ENCODE data around the gene AKTIP. TPM values are rescaled to one million over a fixed set of nuclear protein-coding genes. Genes with fewer than 3 reads are reported as not detected.

The AKTIP gene
- total RNA-seq, 2 experiments from 2014 or later, result 51.2 to 53.3 TPM

DNA sequence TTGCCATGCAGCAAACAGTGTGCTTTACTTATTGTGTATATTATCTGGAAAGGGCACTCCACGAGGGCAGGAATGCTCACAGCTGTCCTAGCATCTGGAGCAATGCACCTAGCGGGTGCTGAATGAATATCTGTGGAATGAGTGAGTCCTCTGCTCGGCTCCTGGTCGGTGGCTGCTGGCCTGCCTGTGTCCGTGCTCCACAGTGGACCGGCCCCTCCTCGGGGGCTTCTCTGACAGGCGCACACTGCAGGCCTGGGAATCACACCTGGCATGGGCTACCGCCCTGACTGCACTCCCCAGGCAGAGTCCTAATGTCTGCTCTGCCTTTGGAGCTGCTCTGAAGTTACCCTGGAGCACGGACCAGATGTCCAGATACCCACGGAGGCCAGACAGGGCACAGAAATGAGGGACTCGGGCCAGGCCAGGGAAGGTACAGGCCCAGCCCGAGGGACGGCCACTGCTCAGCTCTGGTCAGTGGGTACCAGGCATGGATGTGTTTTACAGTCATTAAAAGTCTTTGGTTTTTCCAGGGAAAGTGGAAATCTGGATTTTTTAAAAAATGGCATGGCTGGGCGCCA, 21.1 kb upstream of the AKTIP start:
- Mint-ChIP-seq H3K4me3 (no peak overlapping the region), H3K27ac (no peak overlapping the region), H3K27me3 (no peaks in the 10 kb centered on the region), H3K36me3 (ENCODE audit: low read depth) (no peaks in the 10 kb centered on the region), H3K9me3 (no peaks in the 10 kb centered on the region), H3K4me1 (ENCODE audit: low read depth) (peaks cover 17% of the 10 kb centered on the region)
- CTCF ChIA-PET, result no interaction called here
- no peak for ATAC-seq (ENCODE audit: poor library complexity)
- Histone ChIP-seq H3K36me3 (ENCODE audit: insufficient read depth, low read length) (no peaks in the 10 kb centered on the region), H3K4me1 (ENCODE audit: insufficient read depth, low read length) (peaks cover 13% of the 10 kb centered on the region), H3K4me3 (ENCODE audit: low read length) (no peak overlapping the region), H3K27me3 (ENCODE audit: control insufficient read depth in 1 of 2, insufficient read depth in 2 of 2, low read length in 2 of 2) (no peaks in the 10 kb centered on the region), H3K9me3 (ENCODE audit: control insufficient read depth in 1 of 2, insufficient read depth in 1 of 2, low read length in 2 of 2) (no peaks in the 10 kb centered on the region), H3K27ac (ENCODE audit: low read depth in 1 of 2, low read length in 2 of 2) (no peak overlapping the region)
- DNase-seq, result no peak
- intact Hi-C loops (cut with DNase I, micrococcal nuclease), result no loop called here
- TF ChIP-seq, protein P1, sequence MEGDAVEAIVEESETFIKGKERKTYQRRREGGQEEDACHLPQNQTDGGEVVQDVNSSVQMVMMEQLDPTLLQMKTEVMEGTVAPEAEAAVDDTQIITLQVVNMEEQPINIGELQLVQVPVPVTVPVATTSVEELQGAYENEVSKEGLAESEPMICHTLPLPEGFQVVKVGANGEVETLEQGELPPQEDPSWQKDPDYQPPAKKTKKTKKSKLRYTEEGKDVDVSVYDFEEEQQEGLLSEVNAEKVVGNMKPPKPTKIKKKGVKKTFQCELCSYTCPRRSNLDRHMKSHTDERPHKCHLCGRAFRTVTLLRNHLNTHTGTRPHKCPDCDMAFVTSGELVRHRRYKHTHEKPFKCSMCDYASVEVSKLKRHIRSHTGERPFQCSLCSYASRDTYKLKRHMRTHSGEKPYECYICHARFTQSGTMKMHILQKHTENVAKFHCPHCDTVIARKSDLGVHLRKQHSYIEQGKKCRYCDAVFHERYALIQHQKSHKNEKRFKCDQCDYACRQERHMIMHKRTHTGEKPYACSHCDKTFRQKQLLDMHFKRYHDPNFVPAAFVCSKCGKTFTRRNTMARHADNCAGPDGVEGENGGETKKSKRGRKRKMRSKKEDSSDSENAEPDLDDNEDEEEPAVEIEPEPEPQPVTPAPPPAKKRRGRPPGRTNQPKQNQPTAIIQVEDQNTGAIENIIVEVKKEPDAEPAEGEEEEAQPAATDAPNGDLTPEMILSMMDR (IDR thresholded peaks at IDR 0.05), result no peak
- POLR2A ChIA-PET, result no interaction called here

- ChIA-PET CTCF (no interaction called here), POLR2A (no interaction called here)
- no peaks in the 10 kb centered on the region for H3K36me3 ChIP-seq (ENCODE audit: insufficient read depth, low read length)
- peaks cover 21% of the 10 kb centered on the region for H3K4me1 ChIP-seq (ENCODE audit: insufficient read depth, low read length)
- no peaks in the 10 kb centered on the region for H3K27me3 ChIP-seq (ENCODE audit: control insufficient read depth in 1 of 2, insufficient read depth in 2 of 2, low read length in 2 of 2)
- DNase-seq (no peak), ATAC-seq (ENCODE audit: poor library complexity) (no peak)
- no peak overlapping the region for H3K27ac ChIP-seq (ENCODE audit: low read depth in 1 of 2, low read length in 2 of 2)
- Mint-ChIP-seq H3K9me3 (no peaks in the 10 kb centered on the region), H3K27ac (no peak overlapping the region), H3K4me1 (ENCODE audit: low read depth) (peaks cover 22% of the 10 kb centered on the region), H3K27me3 (no peaks in the 10 kb centered on the region), H3K36me3 (ENCODE audit: low read depth) (no peaks in the 10 kb centered on the region), H3K4me3 (no peak overlapping the region)
- no peak overlapping the region for H3K4me3 ChIP-seq (ENCODE audit: low read length)
- TF ChIP-seq, protein P1 (IDR thresholded peaks at IDR 0.05), result no peak
- no peaks in the 10 kb centered on the region for H3K9me3 ChIP-seq (ENCODE audit: control insufficient read depth in 1 of 2, insufficient read depth in 1 of 2, low read length in 2 of 2)
- intact Hi-C loops (cut with DNase I, micrococcal nuclease), result no loop called here
Observed at GRCh38 chr16:53523126-53523804, 20.3 kb upstream of the AKTIP start.

DNA sequence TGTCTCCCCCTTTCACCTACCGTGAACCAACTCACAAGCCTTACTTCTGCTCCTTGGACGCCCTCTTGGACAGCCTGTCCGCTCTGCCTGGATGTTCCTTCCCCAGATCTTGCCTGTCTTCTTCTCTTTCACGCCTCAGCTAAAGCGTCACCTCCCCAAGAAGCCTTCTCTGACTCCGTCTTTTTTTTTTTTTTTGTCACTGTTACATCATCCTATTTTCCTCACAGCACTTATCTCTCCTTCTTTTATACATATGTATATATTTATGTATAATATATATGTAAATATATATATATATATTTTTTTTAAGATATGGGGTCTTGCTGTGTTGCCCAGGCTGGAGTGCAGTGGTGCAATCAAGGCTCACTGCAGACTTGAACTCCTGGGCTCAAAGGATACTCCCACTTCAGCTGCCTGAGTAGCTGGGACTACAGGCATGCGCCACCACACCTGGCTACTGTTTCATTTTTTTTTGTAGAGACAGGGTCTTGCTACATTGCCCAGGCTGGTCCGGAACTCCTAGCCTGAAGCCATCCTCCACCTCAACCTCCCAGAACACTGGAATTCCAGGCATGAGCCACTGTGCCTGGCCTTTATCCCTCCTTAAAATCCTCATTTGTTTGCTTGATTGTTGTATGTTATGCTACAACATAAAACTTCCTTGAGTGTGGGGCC, 16.5 kb upstream of the AKTIP start:
- CTCF ChIA-PET, result interaction anchor here (1.5 kb wide), 2 partner anchors 10 to 33 kb away, joined by 3 to 4 read pairs; no protein-coding TSS in a partner anchor
- H3K9me3 ChIP-seq (ENCODE audit: control insufficient read depth in 1 of 2, insufficient read depth in 1 of 2, low read length in 2 of 2), result no peaks in the 10 kb centered on the region
- peaks cover 55% of the 10 kb centered on the region for H3K4me1 ChIP-seq (ENCODE audit: insufficient read depth, low read length)
- Mint-ChIP-seq H3K27ac (peak overlapping the region; percentile 75), H3K36me3 (ENCODE audit: low read depth) (no peaks in the 10 kb centered on the region), H3K9me3 (no peaks in the 10 kb centered on the region), H3K4me1 (ENCODE audit: low read depth) (peaks cover 43% of the 10 kb centered on the region), H3K4me3 (peak overlapping the region; percentile 73), H3K27me3 (no peaks in the 10 kb centered on the region)
- POLR2A ChIA-PET, result interaction anchor here (0.6 to 5.3 kb wide), 11 partner anchors 14 to 415 kb away, joined by 3 to 38 read pairs (median 4); partner anchors contain the start of genes AKTIP, FTO and RPGRIP1L
- DNase-seq (peak in 3 of 14 experiments; percentile 39 to 55 (median 44)), ATAC-seq (ENCODE audit: poor library complexity) (peak; percentile 32)
- TF ChIP-seq, protein P1 (IDR thresholded peaks at IDR 0.05), result no peak
- H3K36me3 ChIP-seq (ENCODE audit: insufficient read depth, low read length), result no peaks in the 10 kb centered on the region
- H3K27me3 ChIP-seq (ENCODE audit: control insufficient read depth in 1 of 2, insufficient read depth in 2 of 2, low read length in 2 of 2), result no peaks in the 10 kb centered on the region
- intact Hi-C loops (cut with DNase I, micrococcal nuclease), result loop anchor here in 1 of 2 experiments (10.0 kb wide), 2 partner anchors 185 to 1325 kb away; partner anchors contain the start of genes FTO and RPGRIP1L
- peak overlapping the region in 1 of 2 donors; percentile 78 for H3K27ac ChIP-seq (ENCODE audit: low read depth in 1 of 2, low read length in 2 of 2)
- peak overlapping the region; percentile 49 for H3K4me3 ChIP-seq (ENCODE audit: low read length)
